GM12878 (cell line): ENCODE measurements around the gene ABCG4. TPM values are rescaled to one million over a fixed set of nuclear protein-coding genes. Genes with fewer than 3 reads are reported as not detected.

Experiments used
- CEBPB ChIP-seq, 2 experiments: fragments of 150-350 bp in 1 of 2; IDR thresholded peaks; 2 replicates each; pipeline ENCODE4 v1.6.1; 2012 to 2014; ENCODE audit warnings: low read depth in 2 of 2, low read length in 2 of 2, borderline replicate concordance in 1 of 2, inconsistent platforms in 1 of 2
- IRF4 ChIP-seq: IDR thresholded peaks from 2 replicates; pipeline ENCODE4 v1.6.1; 2011; ENCODE audit warnings: low read depth, low read length
- MEF2A ChIP-seq: IDR thresholded peaks from 2 replicates; pipeline ENCODE4 v1.6.1; 2011; ENCODE audit warnings: low read depth, mild to moderate bottlenecking, low read length, moderate library complexity; ENCODE audit not compliant: insufficient read depth
- MTA2 ChIP-seq: fragments of 450-650 bp; IDR thresholded peaks from 2 replicates; pipeline ENCODE4 v1.6.1; 2016; ENCODE audit warnings: low read depth, mild to moderate bottlenecking, moderate library complexity
- MTA3 ChIP-seq: IDR thresholded peaks from 2 replicates; pipeline ENCODE4 v1.6.1; 2012; ENCODE audit warnings: low read length, inconsistent platforms, borderline replicate concordance
- NFIC ChIP-seq: IDR thresholded peaks from 2 replicates; pipeline ENCODE4 v1.6.1; 2012; ENCODE audit warnings: low read depth, mild to moderate bottlenecking, inconsistent platforms, low read length, moderate library complexity
- POLR2A ChIP-seq: IDR thresholded peaks from 2 replicates; pipeline ENCODE4 v1.6.1; 2011; ENCODE audit warnings: low read depth, mild to moderate bottlenecking, low read length
- RCOR1 ChIP-seq: conservative IDR thresholded peaks from 2 replicates; pipeline ENCODE4 v1.6.1; 2012; ENCODE audit warnings: low read depth, low read length, improper control_type of control experiment
- SMC3 ChIP-seq: IDR thresholded peaks from 2 replicates; pipeline ENCODE4 v1.6.1; 2011; ENCODE audit warnings: low read length, improper control_type of control experiment, borderline replicate concordance
- SREBF2 ChIP-seq: IDR thresholded peaks from 2 replicates; pipeline ENCODE4 v1.6.1; 2012; ENCODE audit warnings: mild to moderate bottlenecking, low read length
- TBL1XR1 ChIP-seq: IDR thresholded peaks from 2 replicates; pipeline ENCODE4 v1.6.1; 2012; ENCODE audit warnings: low read depth, low read length, improper control_type of control experiment
- polyA plus RNA-seq, 11 experiments: library from polyadenylated mRNA; depleted of rRNA in 4 of 11; unstranded in 6 of 11; stranded (reverse) in 5 of 11; fragments of >200 nt; fragmentation: Nextera tagmentation in 4 of 11; fragmentation: Illumina TruSeq in 1 of 11; extraction: Ambion mirVana in 4 of 11; extraction: Trizol in 1 of 11; gene quantifications; 1 replicate in 1 of 11; 2 replicates in 10 of 11; pipeline versions ENCODE4 v1.2.1 to v1.2.3, GENCODE V29; 2011 to 2016; ENCODE audit warnings: inconsistent platforms in 2 of 11, missing spikeins in 2 of 11, low read depth in 1 of 11
- total RNA-seq, 4 experiments: library from RNA; depleted of rRNA in 3 of 4; stranded (reverse); fragments of >200 nt in 3 of 4; fragmentation: Illumina TruSeq in 1 of 4; extraction: Trizol in 1 of 4; gene quantifications; 2 replicates each; pipeline versions ENCODE4 v1.2.1 to v1.2.3, GENCODE V29; 2013 to 2021
- TF ChIP-seq, protein P1 (sequence below): fragments of 450-650 bp; IDR thresholded peaks from 2 replicates; pipeline ENCODE4 v1.6.1; 2016; ENCODE audit warnings: mild to moderate bottlenecking, moderate library complexity, borderline replicate concordance
- TF ChIP-seq, protein P2 (sequence below): fragments of 450-650 bp; formaldehyde crosslinking; IDR thresholded peaks from 2 replicates; pipeline ENCODE4 v1.4.0; 2020; ENCODE audit warnings: mild to moderate bottlenecking, moderate library complexity
- TF ChIP-seq, protein P3 (sequence below): IDR thresholded peaks from 2 replicates; pipeline ENCODE4 v1.6.1; 2012; ENCODE audit warnings: low read depth, low read length, improper control_type of control experiment
- TF ChIP-seq, protein P4 (sequence below): IDR thresholded peaks from 2 replicates; pipeline ENCODE4 v1.6.1; 2012; ENCODE audit warnings: improper control_type of control experiment, low read depth, low read length; ENCODE audit not compliant: insufficient replicate concordance

Gene ABCG4
- total and polyA plus RNA-seq, 10 of the 15 experiments (the other 5 are each of a cell fraction or from before 2014, with no cell fraction given) = not detected

DNA sequence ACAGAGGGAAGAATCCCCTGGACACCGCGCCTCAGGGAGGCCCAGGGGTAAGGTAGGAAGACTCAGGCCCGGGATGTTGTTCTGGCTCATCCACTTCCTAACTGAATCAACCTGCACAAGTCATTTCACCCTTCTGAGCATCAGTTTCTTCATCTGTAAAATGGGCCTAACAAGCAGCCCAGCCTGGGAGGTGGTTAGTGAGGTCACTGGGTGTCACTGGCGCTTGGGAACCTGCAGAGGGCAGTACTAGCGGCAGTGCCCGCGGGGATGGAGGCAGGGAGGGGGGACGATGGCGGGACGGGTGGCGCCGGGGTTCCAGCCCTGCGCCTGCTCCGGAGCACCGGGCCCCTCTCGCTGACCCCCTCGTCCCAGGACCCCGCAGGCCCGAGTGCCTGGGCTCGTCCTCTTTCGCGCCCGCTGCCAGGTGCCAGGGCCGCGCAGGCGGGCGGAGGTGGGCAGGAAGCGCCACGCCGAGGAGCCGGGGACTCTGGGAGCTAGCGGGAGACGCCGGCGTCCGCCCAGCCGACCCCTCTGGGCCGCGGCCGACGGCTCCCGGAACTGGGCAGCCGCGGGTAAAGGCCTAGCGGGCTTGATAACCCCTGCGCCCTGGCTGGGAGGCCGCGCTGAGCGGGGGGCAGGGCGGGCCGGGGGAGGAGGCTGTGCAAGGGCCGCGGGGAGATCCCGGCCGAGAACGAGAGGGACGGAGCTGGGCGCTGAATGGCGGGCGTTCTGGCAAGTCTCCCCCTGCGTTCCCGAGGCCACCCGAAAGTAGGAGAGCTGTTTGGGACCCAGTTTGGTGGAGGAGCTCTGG lies 19.8 kb downstream of the ABCG4 start, which contains the start of gene NLRX1 (continued):
- TF ChIP-seq CEBPB (IDR thresholded peaks at IDR 0.05; ENCODE audit: borderline replicate concordance in 1 of 2, low read depth in 2 of 2, low read length in 2 of 2) = no peak
- TF ChIP-seq, protein P1, sequence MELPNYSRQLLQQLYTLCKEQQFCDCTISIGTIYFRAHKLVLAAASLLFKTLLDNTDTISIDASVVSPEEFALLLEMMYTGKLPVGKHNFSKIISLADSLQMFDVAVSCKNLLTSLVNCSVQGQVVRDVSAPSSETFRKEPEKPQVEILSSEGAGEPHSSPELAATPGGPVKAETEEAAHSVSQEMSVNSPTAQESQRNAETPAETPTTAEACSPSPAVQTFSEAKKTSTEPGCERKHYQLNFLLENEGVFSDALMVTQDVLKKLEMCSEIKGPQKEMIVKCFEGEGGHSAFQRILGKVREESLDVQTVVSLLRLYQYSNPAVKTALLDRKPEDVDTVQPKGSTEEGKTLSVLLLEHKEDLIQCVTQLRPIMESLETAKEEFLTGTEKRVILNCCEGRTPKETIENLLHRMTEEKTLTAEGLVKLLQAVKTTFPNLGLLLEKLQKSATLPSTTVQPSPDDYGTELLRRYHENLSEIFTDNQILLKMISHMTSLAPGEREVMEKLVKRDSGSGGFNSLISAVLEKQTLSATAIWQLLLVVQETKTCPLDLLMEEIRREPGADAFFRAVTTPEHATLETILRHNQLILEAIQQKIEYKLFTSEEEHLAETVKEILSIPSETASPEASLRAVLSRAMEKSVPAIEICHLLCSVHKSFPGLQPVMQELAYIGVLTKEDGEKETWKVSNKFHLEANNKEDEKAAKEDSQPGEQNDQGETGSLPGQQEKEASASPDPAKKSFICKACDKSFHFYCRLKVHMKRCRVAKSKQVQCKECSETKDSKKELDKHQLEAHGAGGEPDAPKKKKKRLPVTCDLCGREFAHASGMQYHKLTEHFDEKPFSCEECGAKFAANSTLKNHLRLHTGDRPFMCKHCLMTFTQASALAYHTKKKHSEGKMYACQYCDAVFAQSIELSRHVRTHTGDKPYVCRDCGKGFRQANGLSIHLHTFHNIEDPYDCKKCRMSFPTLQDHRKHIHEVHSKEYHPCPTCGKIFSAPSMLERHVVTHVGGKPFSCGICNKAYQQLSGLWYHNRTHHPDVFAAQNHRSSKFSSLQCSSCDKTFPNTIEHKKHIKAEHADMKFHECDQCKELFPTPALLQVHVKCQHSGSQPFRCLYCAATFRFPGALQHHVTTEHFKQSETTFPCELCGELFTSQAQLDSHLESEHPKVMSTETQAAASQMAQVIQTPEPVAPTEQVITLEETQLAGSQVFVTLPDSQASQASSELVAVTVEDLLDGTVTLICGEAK = no peak
- TF ChIP-seq RCOR1 = peak; percentile 96
- TF ChIP-seq, protein P2, sequence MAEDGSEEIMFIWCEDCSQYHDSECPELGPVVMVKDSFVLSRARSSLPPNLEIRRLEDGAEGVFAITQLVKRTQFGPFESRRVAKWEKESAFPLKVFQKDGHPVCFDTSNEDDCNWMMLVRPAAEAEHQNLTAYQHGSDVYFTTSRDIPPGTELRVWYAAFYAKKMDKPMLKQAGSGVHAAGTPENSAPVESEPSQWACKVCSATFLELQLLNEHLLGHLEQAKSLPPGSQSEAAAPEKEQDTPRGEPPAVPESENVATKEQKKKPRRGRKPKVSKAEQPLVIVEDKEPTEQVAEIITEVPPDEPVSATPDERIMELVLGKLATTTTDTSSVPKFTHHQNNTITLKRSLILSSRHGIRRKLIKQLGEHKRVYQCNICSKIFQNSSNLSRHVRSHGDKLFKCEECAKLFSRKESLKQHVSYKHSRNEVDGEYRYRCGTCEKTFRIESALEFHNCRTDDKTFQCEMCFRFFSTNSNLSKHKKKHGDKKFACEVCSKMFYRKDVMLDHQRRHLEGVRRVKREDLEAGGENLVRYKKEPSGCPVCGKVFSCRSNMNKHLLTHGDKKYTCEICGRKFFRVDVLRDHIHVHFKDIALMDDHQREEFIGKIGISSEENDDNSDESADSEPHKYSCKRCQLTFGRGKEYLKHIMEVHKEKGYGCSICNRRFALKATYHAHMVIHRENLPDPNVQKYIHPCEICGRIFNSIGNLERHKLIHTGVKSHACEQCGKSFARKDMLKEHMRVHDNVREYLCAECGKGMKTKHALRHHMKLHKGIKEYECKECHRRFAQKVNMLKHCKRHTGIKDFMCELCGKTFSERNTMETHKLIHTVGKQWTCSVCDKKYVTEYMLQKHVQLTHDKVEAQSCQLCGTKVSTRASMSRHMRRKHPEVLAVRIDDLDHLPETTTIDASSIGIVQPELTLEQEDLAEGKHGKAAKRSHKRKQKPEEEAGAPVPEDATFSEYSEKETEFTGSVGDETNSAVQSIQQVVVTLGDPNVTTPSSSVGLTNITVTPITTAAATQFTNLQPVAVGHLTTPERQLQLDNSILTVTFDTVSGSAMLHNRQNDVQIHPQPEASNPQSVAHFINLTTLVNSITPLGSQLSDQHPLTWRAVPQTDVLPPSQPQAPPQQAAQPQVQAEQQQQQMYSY (CRISPR knock-in tag) = no peak
- TF ChIP-seq TBL1XR1 = peak; percentile 45; the same call in 1 of the 2 replicates
- TF ChIP-seq, protein P3, sequence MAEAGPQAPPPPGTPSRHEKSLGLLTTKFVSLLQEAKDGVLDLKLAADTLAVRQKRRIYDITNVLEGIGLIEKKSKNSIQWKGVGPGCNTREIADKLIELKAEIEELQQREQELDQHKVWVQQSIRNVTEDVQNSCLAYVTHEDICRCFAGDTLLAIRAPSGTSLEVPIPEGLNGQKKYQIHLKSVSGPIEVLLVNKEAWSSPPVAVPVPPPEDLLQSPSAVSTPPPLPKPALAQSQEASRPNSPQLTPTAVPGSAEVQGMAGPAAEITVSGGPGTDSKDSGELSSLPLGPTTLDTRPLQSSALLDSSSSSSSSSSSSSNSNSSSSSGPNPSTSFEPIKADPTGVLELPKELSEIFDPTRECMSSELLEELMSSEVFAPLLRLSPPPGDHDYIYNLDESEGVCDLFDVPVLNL = no peak
- TF ChIP-seq IRF4 = 0 out of 2 replicates have a peak, but pooled peaks have one; percentile 71
- TF ChIP-seq NFIC = no peak
- TF ChIP-seq, protein P4, sequence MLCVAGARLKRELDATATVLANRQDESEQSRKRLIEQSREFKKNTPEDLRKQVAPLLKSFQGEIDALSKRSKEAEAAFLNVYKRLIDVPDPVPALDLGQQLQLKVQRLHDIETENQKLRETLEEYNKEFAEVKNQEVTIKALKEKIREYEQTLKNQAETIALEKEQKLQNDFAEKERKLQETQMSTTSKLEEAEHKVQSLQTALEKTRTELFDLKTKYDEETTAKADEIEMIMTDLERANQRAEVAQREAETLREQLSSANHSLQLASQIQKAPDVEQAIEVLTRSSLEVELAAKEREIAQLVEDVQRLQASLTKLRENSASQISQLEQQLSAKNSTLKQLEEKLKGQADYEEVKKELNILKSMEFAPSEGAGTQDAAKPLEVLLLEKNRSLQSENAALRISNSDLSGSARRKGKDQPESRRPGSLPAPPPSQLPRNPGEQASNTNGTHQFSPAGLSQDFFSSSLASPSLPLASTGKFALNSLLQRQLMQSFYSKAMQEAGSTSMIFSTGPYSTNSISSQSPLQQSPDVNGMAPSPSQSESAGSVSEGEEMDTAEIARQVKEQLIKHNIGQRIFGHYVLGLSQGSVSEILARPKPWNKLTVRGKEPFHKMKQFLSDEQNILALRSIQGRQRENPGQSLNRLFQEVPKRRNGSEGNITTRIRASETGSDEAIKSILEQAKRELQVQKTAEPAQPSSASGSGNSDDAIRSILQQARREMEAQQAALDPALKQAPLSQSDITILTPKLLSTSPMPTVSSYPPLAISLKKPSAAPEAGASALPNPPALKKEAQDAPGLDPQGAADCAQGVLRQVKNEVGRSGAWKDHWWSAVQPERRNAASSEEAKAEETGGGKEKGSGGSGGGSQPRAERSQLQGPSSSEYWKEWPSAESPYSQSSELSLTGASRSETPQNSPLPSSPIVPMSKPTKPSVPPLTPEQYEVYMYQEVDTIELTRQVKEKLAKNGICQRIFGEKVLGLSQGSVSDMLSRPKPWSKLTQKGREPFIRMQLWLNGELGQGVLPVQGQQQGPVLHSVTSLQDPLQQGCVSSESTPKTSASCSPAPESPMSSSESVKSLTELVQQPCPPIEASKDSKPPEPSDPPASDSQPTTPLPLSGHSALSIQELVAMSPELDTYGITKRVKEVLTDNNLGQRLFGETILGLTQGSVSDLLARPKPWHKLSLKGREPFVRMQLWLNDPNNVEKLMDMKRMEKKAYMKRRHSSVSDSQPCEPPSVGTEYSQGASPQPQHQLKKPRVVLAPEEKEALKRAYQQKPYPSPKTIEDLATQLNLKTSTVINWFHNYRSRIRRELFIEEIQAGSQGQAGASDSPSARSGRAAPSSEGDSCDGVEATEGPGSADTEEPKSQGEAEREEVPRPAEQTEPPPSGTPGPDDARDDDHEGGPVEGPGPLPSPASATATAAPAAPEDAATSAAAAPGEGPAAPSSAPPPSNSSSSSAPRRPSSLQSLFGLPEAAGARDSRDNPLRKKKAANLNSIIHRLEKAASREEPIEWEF = no peak
- peak; percentile 90 for TF ChIP-seq POLR2A
- TF ChIP-seq SREBF2 = no peak
- TF ChIP-seq MEF2A = peak; percentile 24; the same call in 1 of the 2 replicates
- TF ChIP-seq SMC3 = peak; percentile 63
- no peak for TF ChIP-seq MTA3
- no peak for TF ChIP-seq MTA2
